HEK293T (cell line): Measurements from ENCODE around the gene OR10W1.

Experiments
- ARNT ChIP-seq: fragments of 450-650 bp; IDR thresholded peaks from 2 replicates; pipeline ENCODE4 v1.6.1; 2017; ENCODE audit warnings: mild to moderate bottlenecking
- CTBP1 ChIP-seq: fragments of 450-650 bp; IDR thresholded peaks from 2 replicates; pipeline ENCODE4 v1.6.1; 2016; ENCODE audit warnings: borderline replicate concordance
- FOXA1 ChIP-seq: fragments of 450-650 bp; IDR thresholded peaks from 2 replicates; pipeline ENCODE4 v1.6.1; 2016; ENCODE audit warnings: mild to moderate bottlenecking
- FOXK2 ChIP-seq: fragments of 450-650 bp; IDR thresholded peaks from 2 replicates; pipeline ENCODE4 v1.6.1; 2016; ENCODE audit warnings: mild to moderate bottlenecking
- FOXM1 ChIP-seq: fragments of 450-650 bp; IDR thresholded peaks from 2 replicates; pipeline ENCODE4 v1.6.1; 2017; ENCODE audit warnings: mild to moderate bottlenecking, borderline replicate concordance
- L3MBTL2 ChIP-seq: fragments of 450-650 bp; conservative IDR thresholded peaks from 2 replicates; pipeline ENCODE4 v1.6.1; 2016; ENCODE audit warnings: mild to moderate bottlenecking
- LEF1 ChIP-seq: fragments of 450-650 bp; IDR thresholded peaks from 2 replicates; pipeline ENCODE4 v1.6.1; 2017; ENCODE audit warnings: mild to moderate bottlenecking, borderline replicate concordance
- NFRKB ChIP-seq: fragments of 450-650 bp; IDR thresholded peaks from 2 replicates; pipeline ENCODE4 v1.6.1; 2016; ENCODE audit warnings: mild to moderate bottlenecking, moderate library complexity
- PKNOX1 ChIP-seq: fragments of 450-650 bp; IDR thresholded peaks from 2 replicates; pipeline ENCODE4 v1.6.1; 2016
- SP1 ChIP-seq: fragments of 450-650 bp; IDR thresholded peaks from 2 replicates; pipeline ENCODE4 v1.6.1; 2017
- SUZ12 ChIP-seq: fragments of 450-650 bp; IDR thresholded peaks from 2 replicates; pipeline ENCODE4 v1.6.1; 2016; ENCODE audit warnings: mild to moderate bottlenecking
- TARDBP ChIP-seq: fragments of 450-650 bp; IDR thresholded peaks from 2 replicates; pipeline ENCODE4 v1.6.1; 2016
- ZNF384 ChIP-seq: fragments of 450-650 bp; IDR thresholded peaks from 2 replicates; pipeline ENCODE4 v1.6.1; 2016

GRCh38 chr11:58301576-58301975 lies 33.5 kb upstream of the OR10W1 start:
- TF ChIP-seq SP1 = no peak
- TF ChIP-seq FOXK2 = no peak
- TF ChIP-seq FOXA1 = no peak
- TF ChIP-seq CTBP1 = no peak
- TF ChIP-seq TARDBP = no peak
- no peak for TF ChIP-seq LEF1
- no peak for TF ChIP-seq NFRKB
- no peak for TF ChIP-seq ZNF384
- TF ChIP-seq ARNT = no peak
- TF ChIP-seq SUZ12 = no peak
- TF ChIP-seq FOXM1 = no peak
- TF ChIP-seq L3MBTL2 = no peak
- no peak for TF ChIP-seq PKNOX1
